Spinal cord (tissue), 10 donors: ENCODE results near the gene IQGAP1. TPM values are rescaled to one million over a fixed set of nuclear protein-coding genes. Genes with fewer than 3 reads are reported as not detected.

Source experiments
- DNase-seq, 6 donors: peaks; one replicate each; pipeline versions ENCODE4 v3.0.0 to v3.0.0-alpha.2; 2013 to 2015; ENCODE audit warnings: low spot score in 6 of 6, low read depth in 4 of 6
- H3K27ac ChIP-seq: one replicate; pipeline ENCODE4 v1.5.1; 2013; ENCODE audit warnings: low read depth, low read length, control low read depth
- H3K27me3 ChIP-seq: one replicate; pipeline ENCODE4 v1.6.1; 2013; ENCODE audit warnings: low read length; ENCODE audit not compliant: control insufficient read depth, insufficient read depth
- H3K36me3 ChIP-seq: one replicate; pipeline ENCODE4 v1.6.1; 2013; ENCODE audit warnings: low read length; ENCODE audit not compliant: control insufficient read depth, insufficient read depth
- H3K4me1 ChIP-seq: one replicate; pipeline ENCODE4 v1.6.1; 2013; ENCODE audit warnings: low read length; ENCODE audit not compliant: control insufficient read depth, insufficient read depth
- H3K4me3 ChIP-seq: one replicate; pipeline ENCODE4 v1.5.1; 2013; ENCODE audit warnings: low read depth, low read length, control low read depth
- H3K9me3 ChIP-seq: one replicate; pipeline ENCODE4 v1.6.1; 2013; ENCODE audit warnings: low read length; ENCODE audit not compliant: control insufficient read depth, insufficient read depth
- WGBS: methylation state at CpG from one replicate; pipeline ENCODE4 v1.1.5; 2013; ENCODE audit warnings: missing lambda C conversion rate; ENCODE audit not compliant: insufficient coverage; 5-methylcytosine and 5-hydroxymethylcytosine counted together
- polyA plus RNA-seq, 2 donors: library from polyadenylated mRNA; unstranded; fragments of 120-200 nt; gene quantifications; one replicate each; pipeline ENCODE4 v1.2.1, GENCODE V29; 2013; ENCODE audit not compliant: insufficient read length in 2 of 2
- total RNA-seq, 2 donors: library from RNA; depleted of rRNA in 1 of 2; stranded (reverse); fragments of 120-200 nt in 1 of 2; fragments of >200 nt in 1 of 2; gene quantifications; one replicate each; pipeline versions ENCODE4 v1.2.3 to v1.2.4, GENCODE V29; 2013 to 2014
- donor health status: healthy.

The IQGAP1 gene
- total and polyA plus RNA-seq, 4 donors, result 33.8 to 126 (median 76.6) TPM

DNA sequence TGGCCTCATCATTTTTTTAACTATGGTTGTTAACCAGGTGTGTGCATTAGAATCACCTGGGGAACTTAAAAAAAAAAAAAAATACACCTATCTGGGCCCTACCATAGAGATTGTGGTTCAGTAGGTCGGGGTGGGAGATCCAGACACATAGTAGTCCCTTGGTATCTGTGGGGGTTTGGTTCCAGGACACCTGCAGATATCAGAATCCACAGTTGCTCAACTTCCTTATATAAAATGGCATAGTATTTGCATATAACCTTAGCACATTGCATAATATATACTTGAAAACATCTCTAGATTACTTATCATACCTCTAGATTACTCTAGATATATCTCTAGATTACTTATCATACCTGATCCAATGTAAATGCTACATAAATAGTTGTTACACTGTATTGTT lies 5.0 kb downstream of the IQGAP1 start:
- Histone ChIP-seq H3K9me3 (no peaks in the 10 kb centered on the region), H3K4me1 (peaks cover 8% of the 10 kb centered on the region), H3K36me3 (peaks cover 3% of the 10 kb centered on the region), H3K27me3 (no peaks in the 10 kb centered on the region), H3K4me3 (no peak overlapping the region), H3K27ac (no peak overlapping the region)
- no CpG with 5 or more reads among the region's 1 CpG for WGBS
- DNase-seq, result no peak

DNA sequence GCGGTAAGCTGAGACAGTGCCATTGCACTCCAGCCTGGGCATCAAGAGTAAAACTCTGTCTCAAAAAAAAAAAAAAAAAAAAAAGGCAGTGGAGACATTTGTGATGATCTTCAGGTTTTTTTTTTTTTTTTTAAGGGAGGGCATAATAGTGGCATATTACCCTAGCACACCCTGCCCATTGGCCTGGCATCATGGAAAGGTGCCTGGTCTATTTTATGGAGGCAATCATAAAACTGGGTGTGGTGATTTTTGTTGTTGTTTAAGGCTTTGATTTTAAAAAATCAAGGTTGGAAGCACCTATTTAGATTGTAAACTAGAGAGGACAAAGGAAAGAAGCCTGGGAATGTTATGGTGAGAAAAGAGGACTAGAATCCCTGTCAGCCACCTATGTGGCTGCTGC lies 6.0 kb downstream of the IQGAP1 start:
- Histone ChIP-seq H3K9me3 (no peaks in the 10 kb centered on the region), H3K27me3 (no peaks in the 10 kb centered on the region), H3K27ac (no peak overlapping the region), H3K4me3 (no peak overlapping the region), H3K4me1 (peaks cover 8% of the 10 kb centered on the region), H3K36me3 (peaks cover 3% of the 10 kb centered on the region)
- no CpG with 5 or more reads among the region's 1 CpG for WGBS
- DNase-seq, result no peak

DNA sequence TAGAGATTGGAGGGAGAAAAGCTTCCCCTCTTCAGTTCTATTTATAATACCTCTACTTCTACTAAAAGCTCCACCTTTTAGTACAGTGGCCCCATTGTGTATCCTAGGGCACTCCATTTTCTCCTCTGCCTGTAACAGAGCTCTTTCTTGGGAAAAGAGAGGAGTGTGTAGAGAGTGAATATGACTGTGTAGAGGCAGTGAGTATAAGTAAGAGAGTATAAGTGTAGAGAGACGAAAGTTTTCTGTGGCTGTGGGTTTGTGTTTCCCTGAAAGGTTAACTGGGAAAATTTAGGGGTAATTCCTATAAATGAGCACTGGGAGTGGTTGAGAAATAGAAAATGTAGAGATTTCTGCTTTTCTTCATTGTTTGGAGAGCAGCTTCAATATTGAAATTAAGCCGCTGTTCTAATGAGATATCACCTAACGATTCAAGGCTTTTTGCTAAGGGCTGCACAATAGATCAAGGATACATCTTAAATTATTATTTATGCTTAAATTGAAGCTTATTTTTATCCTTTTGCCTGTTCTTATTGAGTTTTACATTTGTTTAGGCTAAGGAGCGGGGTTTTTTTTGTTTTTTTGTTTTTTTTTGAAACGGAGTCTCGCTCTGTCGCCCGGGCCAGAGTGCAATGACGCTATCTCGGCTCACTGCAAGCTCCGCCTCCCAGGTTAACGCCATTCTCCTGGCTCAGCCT lies 6.9 kb downstream of the IQGAP1 start:
- H3K9me3 ChIP-seq, result no peaks in the 10 kb centered on the region
- 87% methylated on average over 5 of the region's 12 CpGs for WGBS
- H3K36me3 ChIP-seq, result peaks cover 3% of the 10 kb centered on the region
- no peak for DNase-seq
- no peak overlapping the region for H3K4me3 ChIP-seq
- no peaks in the 10 kb centered on the region for H3K27me3 ChIP-seq
- H3K4me1 ChIP-seq, result peaks cover under 1% of the 10 kb centered on the region
- H3K27ac ChIP-seq, result no peak overlapping the region

DNA sequence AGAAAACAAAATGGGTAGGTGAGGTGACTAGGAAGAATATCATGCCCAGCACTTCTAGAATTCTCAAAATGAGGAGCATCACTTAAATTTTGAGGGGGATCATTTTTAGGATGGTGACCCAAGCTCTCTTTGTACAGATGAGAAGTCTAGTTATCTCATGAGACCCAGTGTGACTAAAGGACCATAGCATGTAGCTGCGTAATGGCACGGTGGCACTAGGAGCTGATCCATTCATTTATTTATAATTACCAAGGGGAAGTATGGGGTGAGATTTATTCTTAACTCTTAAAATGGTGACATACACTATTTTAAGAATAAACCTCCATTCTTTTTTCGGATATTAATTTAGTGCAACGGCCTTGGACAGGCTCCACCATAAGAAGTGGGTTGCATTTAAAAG lies 8.3 kb downstream of the IQGAP1 start:
- no peak overlapping the region for H3K27ac ChIP-seq
- H3K4me3 ChIP-seq, result no peak overlapping the region
- WGBS, result 80% methylated on average over 1 of the region's 4 CpGs
- no peak for DNase-seq
- H3K36me3 ChIP-seq, result no peaks in the 10 kb centered on the region
- no peaks in the 10 kb centered on the region for H3K4me1 ChIP-seq
- no peaks in the 10 kb centered on the region for H3K27me3 ChIP-seq
- H3K9me3 ChIP-seq, result no peaks in the 10 kb centered on the region

DNA sequence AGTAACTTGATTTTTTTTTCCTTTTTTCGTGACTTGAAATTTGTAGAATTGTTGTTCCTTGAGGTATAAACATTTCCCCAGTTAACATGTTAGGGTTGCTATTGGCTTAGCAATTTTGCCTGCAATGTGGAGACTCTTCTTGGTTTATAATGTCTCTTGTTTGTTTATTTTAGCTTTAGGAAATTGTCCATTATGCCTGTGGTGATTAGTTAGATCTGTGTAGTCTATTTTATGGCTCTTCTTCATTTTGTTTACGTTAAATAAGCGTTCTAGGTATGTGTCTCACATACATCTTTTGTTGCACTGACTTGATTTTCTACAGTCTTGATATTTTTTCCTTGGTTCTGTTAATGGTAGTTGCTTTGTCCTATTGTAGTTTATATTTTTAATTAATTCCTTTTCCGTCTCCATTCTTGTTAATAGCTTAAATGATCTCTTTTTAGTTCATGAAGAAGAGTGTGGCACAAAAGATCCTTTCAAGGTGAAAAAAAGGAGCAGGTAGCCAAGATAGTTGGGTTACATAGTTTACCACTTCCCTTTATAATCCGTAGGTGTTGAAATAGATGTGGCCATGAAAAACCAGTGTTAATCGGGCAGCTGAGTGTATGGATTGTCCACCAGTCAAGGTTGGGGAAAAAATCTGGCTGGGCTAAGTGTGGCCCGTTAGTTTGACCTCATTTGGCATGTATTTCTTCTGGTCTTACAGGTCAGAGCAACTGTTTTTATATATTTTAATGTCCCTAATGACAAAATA lies 12.1 kb downstream of the IQGAP1 start:
- H3K36me3 ChIP-seq, result no peaks in the 10 kb centered on the region
- DNase-seq, result no peak
- H3K27me3 ChIP-seq, result no peaks in the 10 kb centered on the region
- WGBS, result 100% methylated on average over 1 of the region's 7 CpGs
- no peaks in the 10 kb centered on the region for H3K4me1 ChIP-seq
- H3K9me3 ChIP-seq, result no peaks in the 10 kb centered on the region
- H3K4me3 ChIP-seq, result no peak overlapping the region
- no peak overlapping the region for H3K27ac ChIP-seq

DNA sequence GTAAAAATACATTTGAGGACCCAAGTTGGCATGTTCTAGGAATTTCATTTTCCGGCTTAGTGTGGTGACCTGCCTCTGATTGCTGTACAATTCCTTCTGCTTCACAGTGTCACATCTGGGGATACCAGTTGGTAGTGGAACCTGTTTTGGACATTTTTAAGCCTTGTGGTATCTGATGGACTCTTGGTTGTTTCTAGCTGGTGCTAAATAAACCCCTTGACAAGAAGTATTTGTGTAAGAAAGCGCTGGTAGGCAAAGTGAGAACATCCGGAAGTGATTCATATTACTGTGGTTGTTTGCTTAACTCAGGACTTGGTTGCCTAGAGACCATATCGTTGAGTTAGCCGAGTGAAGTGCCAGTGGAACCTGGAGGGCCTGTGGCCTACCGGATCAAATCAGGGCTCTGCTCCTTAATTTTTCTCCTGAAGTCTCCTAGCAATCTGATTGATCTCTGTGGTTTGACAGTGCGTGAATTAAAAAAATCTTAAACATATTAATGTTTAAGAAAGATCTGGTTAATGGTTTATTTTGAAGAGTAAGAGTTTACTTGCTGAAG lies 12.8 kb downstream of the IQGAP1 start:
- no peak overlapping the region for H3K4me3 ChIP-seq
- DNase-seq, result peak in 3 of 6 donors; percentile 14 to 73 (median 52)
- H3K36me3 ChIP-seq, result no peaks in the 10 kb centered on the region
- 25% methylated on average over 5 of the region's 7 CpGs for WGBS
- no peaks in the 10 kb centered on the region for H3K27me3 ChIP-seq
- H3K27ac ChIP-seq, result peak overlapping the region; percentile 61
- H3K9me3 ChIP-seq, result no peaks in the 10 kb centered on the region
- no peaks in the 10 kb centered on the region for H3K4me1 ChIP-seq

DNA sequence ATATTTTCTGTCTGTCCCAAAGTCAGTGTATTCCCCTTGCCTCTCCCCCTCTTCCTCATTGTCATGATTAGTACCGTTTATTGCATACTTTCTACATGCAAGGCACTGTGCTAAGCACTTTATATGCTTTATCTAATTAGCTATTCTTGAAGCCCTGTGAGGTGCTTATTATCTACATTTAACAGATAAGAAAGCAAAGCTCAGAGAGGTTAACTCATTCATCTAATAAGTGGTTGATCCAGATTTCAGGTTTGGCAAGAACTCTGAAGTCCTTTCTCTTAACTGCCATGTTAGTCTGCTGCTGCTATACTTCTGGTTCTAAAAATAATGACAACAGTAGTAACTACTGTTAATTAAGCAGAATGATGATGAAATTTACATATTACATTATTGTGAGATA lies 13.5 kb downstream of the IQGAP1 start:
- no peak for DNase-seq
- Histone ChIP-seq H3K4me1 (no peaks in the 10 kb centered on the region), H3K4me3 (no peak overlapping the region), H3K36me3 (no peaks in the 10 kb centered on the region), H3K27me3 (no peaks in the 10 kb centered on the region), H3K27ac (peak overlapping the region; percentile 61), H3K9me3 (no peaks in the 10 kb centered on the region)
- no CpG with 5 or more reads among the region's 1 CpG for WGBS

DNA sequence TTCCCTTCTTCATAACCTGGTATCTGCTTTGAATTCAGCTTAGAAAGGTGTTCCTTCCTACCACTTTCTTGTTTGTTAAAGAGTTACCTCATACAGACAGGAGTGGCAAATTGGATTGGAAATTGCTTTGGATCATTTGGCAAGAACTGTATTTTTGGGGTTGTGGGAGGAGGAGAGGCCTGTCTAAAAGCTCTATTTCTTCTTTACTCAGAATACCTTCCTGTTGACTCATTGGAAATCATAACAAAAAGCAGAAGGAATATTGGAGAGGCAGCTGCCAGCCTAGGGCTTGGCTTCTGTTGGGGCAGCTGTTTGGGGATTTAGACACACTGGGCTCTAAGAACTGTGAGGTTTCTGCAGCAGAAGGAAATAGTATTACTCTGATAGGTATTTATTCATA lies 14.2 kb downstream of the IQGAP1 start:
- H3K9me3 ChIP-seq, result no peaks in the 10 kb centered on the region

DNA sequence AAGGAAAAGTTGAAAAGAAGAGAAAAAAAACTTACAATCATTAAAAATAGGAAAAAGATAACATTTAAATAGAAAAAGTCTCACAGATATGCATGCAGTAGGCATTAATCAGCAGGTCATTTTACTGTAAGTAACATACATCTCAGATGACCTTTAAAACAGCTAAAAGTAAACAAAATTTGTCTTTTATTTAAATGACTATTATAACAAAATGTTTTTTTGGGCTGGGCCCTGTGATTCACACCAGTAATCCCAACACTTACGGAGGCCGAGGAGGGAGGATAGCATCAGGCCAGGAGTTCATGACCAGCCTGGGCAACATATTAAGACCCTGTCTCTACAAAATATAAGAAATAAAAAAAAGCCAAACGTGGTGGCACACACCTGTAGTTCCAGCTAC lies 14.7 kb downstream of the IQGAP1 start:
- Histone ChIP-seq H3K27me3 (no peaks in the 10 kb centered on the region), H3K4me3 (no peak overlapping the region), H3K4me1 (no peaks in the 10 kb centered on the region), H3K36me3 (no peaks in the 10 kb centered on the region), H3K9me3 (no peaks in the 10 kb centered on the region), H3K27ac (peak overlapping the region; percentile 33)
- no peak for DNase-seq
- 100% methylated on average over 1 of the region's 3 CpGs for WGBS

More for the DNA sequence above, 14.2 kb downstream of the IQGAP1 start:
- peak overlapping the region; percentile 33 for H3K27ac ChIP-seq
- H3K27me3 ChIP-seq, result no peaks in the 10 kb centered on the region
- H3K4me1 ChIP-seq, result no peaks in the 10 kb centered on the region
- no peaks in the 10 kb centered on the region for H3K36me3 ChIP-seq
- DNase-seq, result peak in 2 of 6 donors; percentile 7 to 20
- H3K4me3 ChIP-seq, result no peak overlapping the region
